ENCODE data around the gene ZBTB18. TPM values are rescaled to one million over a fixed set of nuclear protein-coding genes. Genes with fewer than 3 reads are reported as not detected.

ZBTB18 gene
- total RNA-seq, 4 donors from 2014 or later = 6.9 to 10.3 (median 8.9) TPM

DNA sequence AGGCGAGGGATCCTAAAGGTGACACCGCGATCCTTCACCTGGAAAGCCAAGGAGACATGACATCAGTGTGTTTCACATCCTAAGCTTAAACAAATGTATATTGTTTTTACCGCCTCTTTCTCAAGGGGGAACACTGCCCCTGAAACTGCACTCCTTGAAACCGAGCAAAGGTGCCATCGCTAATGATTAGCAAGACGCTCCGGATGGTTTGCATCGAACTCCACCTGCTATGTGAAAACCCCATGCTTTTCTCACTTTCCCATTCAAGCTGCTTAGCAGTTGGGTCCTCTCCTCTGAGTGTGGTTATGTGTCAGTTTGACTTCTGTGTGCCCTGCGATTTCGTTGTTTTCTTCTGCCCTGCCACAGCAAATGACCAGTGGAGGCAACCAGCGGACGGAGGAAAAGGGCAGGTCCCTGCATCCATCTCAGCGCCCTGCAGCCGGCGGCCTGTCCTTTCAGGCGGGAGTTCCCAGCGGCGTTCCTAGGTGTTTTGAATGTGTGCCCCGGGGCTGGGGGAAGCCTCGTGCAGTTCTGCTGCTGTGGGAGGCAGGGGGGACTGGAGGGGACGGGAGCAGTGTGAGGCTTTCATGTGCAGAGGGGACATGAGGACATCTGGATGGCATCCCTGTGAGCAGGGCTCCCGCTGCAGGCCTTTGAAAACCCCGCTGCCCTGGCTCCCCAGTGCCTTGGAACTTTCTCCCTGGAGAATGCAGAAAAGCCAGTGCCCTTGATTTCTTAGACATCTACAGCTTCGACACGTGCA lies 16.1 kb downstream of the ZBTB18 start:
- TF ChIP-seq, protein P1, sequence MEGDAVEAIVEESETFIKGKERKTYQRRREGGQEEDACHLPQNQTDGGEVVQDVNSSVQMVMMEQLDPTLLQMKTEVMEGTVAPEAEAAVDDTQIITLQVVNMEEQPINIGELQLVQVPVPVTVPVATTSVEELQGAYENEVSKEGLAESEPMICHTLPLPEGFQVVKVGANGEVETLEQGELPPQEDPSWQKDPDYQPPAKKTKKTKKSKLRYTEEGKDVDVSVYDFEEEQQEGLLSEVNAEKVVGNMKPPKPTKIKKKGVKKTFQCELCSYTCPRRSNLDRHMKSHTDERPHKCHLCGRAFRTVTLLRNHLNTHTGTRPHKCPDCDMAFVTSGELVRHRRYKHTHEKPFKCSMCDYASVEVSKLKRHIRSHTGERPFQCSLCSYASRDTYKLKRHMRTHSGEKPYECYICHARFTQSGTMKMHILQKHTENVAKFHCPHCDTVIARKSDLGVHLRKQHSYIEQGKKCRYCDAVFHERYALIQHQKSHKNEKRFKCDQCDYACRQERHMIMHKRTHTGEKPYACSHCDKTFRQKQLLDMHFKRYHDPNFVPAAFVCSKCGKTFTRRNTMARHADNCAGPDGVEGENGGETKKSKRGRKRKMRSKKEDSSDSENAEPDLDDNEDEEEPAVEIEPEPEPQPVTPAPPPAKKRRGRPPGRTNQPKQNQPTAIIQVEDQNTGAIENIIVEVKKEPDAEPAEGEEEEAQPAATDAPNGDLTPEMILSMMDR (IDR thresholded peaks at IDR 0.05) = no peak
- TF ChIP-seq EP300 (IDR thresholded peaks at IDR 0.05) (no peak), POLR2A (IDR thresholded peaks at IDR 0.05) (no peak)
- H3K27ac ChIP-seq = no peak overlapping the region
- H3K4me1 ChIP-seq = peaks cover 0 to 13% (median 2%) of the 10 kb centered on the region in 4 donors
- no peak for DNase-seq (ENCODE audit: low spot score in 2 of 2)
- H3K4me3 ChIP-seq = no peak overlapping the region
- no peaks in the 10 kb centered on the region for H3K36me3 ChIP-seq
- no peaks in the 10 kb centered on the region for H3K27me3 ChIP-seq
- 64% methylated on average over 26 of the region's 26 CpGs for WGBS, 2 donors
- H3K9me3 ChIP-seq = no peaks in the 10 kb centered on the region

DNA sequence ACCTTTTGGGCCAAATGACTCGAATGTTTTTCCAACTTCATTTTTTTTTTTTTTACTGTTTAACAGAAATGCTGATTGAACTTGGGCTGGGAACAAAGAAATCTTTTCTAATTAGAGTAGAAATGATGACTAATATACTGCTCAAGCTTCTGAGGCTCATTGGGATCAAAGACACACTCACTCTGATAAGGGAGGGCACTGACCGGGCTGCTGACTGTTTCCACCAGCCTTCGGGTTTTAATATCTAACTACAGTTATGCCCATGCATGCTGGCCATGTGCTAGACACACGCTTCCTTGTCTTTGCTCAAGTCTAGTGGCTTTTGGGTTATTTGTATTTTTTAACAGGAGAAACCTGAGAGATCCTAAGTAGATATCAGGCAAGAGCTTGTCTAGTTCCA lies 16.8 kb downstream of the ZBTB18 start:
- H3K9me3 ChIP-seq = no peaks in the 10 kb centered on the region
- H3K4me3 ChIP-seq = no peak overlapping the region
- no peak overlapping the region for H3K27ac ChIP-seq
- H3K4me1 ChIP-seq = peaks cover 0 to 13% (median 2%) of the 10 kb centered on the region in 4 donors
- DNase-seq (ENCODE audit: low spot score in 2 of 2) = no peak
- no peaks in the 10 kb centered on the region for H3K36me3 ChIP-seq
- no peaks in the 10 kb centered on the region for H3K27me3 ChIP-seq
- TF ChIP-seq POLR2A (IDR thresholded peaks at IDR 0.05) = no peak
- no peak for TF ChIP-seq EP300 (IDR thresholded peaks at IDR 0.05)
- TF ChIP-seq, protein P1 (IDR thresholded peaks at IDR 0.05) = no peak
- WGBS, 2 donors = 45 to 51% methylated on average over 4 of the region's 4 CpGs

DNA sequence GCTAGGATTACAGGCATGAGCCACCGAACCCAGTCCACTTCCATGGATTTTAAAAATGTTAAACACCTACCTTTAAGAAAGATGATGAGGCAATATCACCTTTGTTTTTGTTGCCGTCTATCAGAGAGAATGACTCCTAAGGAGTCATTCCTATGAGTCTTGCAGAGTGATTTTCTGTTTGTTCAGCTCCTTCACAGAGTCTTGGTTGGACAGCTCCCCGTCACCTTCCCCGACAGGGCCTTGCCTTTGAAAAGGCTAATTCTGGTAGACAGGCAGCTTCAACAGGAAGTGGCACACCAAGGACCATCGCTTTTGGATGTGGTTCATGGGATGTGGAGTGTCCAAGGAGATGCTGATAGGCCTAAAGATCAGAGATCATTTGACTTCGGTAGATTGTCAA lies 17.5 kb downstream of the ZBTB18 start:
- Histone ChIP-seq H3K4me1 (peaks cover 0 to 13% (median 2%) of the 10 kb centered on the region in 4 donors), H3K27me3 (no peaks in the 10 kb centered on the region), H3K9me3 (no peaks in the 10 kb centered on the region), H3K4me3 (no peak overlapping the region), H3K36me3 (no peaks in the 10 kb centered on the region), H3K27ac (no peak overlapping the region)
- no peak for TF ChIP-seq POLR2A (IDR thresholded peaks at IDR 0.05)
- TF ChIP-seq, protein P1 (IDR thresholded peaks at IDR 0.05) = no peak
- TF ChIP-seq EP300 (IDR thresholded peaks at IDR 0.05) = no peak
- DNase-seq (ENCODE audit: low spot score in 2 of 2) = no peak
- 91 to 92% methylated on average over 6 of the region's 6 CpGs for WGBS, 2 donors

DNA sequence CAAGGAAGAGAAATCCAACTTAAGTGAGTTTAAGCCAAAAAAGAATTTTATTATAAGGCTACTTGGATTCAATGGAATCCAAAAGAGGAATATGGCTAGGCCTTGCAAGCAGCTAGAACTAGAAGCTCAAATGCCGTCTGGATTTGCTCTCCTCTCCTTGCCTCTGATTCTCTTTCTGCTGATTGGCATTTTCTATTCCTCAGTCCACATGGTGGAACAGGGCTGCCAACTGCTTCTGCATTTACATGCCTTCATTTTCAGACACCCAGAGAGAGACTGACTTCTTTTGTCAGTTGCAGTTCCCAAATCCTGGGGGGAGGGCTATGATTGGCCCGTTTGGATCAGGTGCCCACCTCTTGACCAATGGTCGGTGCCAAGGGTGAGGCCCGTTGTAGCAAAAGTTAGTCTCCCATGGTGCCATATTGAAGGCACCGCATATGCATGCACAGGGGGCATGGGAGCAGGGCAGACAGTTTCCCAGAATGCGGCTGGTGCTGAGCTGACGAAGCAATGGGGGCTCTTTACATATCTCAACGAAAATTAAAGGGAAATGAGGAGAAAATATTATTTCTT lies 18.3 kb downstream of the ZBTB18 start:
- no peak overlapping the region for H3K4me3 ChIP-seq
- H3K4me1 ChIP-seq = peaks cover 0 to 13% (median 2%) of the 10 kb centered on the region in 4 donors
- TF ChIP-seq EP300 (IDR thresholded peaks at IDR 0.05) = no peak
- TF ChIP-seq POLR2A (IDR thresholded peaks at IDR 0.05) = no peak
- TF ChIP-seq, protein P1 (IDR thresholded peaks at IDR 0.05) = no peak
- 92% methylated on average over 8 of the region's 8 CpGs for WGBS, 2 donors
- peaks cover 0 to 1% of the 10 kb centered on the region in 2 donors for H3K27me3 ChIP-seq
- no peak for DNase-seq (ENCODE audit: low spot score in 2 of 2)
- H3K9me3 ChIP-seq = no peaks in the 10 kb centered on the region
- no peaks in the 10 kb centered on the region for H3K36me3 ChIP-seq
- no peak overlapping the region for H3K27ac ChIP-seq

DNA sequence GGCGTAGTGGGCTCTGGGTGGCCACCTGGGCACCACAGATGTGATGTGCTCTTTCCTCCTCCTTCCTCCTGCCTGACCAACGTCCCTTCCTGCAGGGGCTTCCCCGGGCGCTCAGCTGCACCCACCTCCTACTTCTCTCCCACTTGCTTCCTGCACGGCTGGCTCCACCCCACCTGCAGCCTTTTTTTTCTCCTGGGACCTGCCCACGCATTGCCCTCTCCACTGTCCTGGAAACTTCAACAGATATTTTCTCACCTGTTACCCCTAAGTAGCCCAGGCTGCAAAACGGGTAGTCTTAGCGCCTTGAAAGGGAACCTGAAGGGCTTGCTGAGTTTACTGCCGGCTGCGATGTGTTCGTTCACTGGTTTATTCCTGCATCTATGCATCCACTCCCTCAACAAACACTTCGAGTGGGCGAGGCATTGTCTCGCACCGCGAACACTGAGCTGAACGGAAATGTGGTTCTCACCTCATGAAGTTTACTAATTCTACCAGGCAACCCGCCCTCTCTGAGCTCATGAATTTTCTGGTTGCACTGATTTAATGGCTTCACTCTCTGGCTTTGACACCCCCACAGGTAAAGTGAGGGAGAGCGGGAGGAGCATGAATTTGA lies 23.6 kb downstream of the ZBTB18 start:
- Histone ChIP-seq H3K27me3 (peaks cover 0 to 26% of the 10 kb centered on the region in 2 donors), H3K36me3 (no peaks in the 10 kb centered on the region), H3K27ac (no peak overlapping the region), H3K4me1 (peaks cover 0 to 13% (median 2%) of the 10 kb centered on the region in 4 donors), H3K9me3 (no peaks in the 10 kb centered on the region), H3K4me3 (no peak overlapping the region)
- no peak for DNase-seq (ENCODE audit: low spot score in 2 of 2)
- WGBS, 2 donors = 71 to 76% methylated on average over 19 of the region's 19 CpGs
- no peak for TF ChIP-seq EP300 (IDR thresholded peaks at IDR 0.05)
- TF ChIP-seq, protein P1 (IDR thresholded peaks at IDR 0.05) = no peak
- TF ChIP-seq POLR2A (IDR thresholded peaks at IDR 0.05) = no peak
